K562 (cell line): ENCODE results near the gene ARHGAP42. TPM values are rescaled to one million over a fixed set of nuclear protein-coding genes. Genes with fewer than 3 reads are reported as not detected.
A peak's percentile ranks its signal among the peaks of the same experiment; 100 is the strongest.

Experiments
- ATAC-seq: fragments of 200-7000 bp; cut with Tn5 transposase; 3 replicates; pipeline ENCODE4 v1.9.1; 2020; ENCODE audit warnings: moderate library complexity
- BruUV-seq: library from RNA; stranded (reverse); fragments of 400-500 nt; replicated peaks from 2 replicates; lab custom pipeline; 2021; lab: Mats Ljungman, UMichigan
- CTCF ChIA-PET: fragments of 300-600 bp; formaldehyde crosslinking; extraction: SDS; loops from one replicate; lab custom pipeline; 2021; ENCODE audit warnings: low intra/inter-chr PET ratio; lab: Yijun Ruan, JAX
- POLR2A ChIA-PET: fragments of 300-600, 350-650 bp; sonication (Branson Sonifier 250); formaldehyde crosslinking; extraction: SDS; loops from one replicate; lab custom pipeline; 2021; ENCODE audit warnings: antibody characterized with exemption, inconsistent platforms; lab: Yijun Ruan, JAX
- DNase-seq, 4 experiments: peaks; one replicate each; pipeline versions ENCODE4 v3.0.0 to v3.0.0-alpha.2; 2011 to 2018; ENCODE audit warnings: low spot score in 3 of 4, mixed read lengths in 3 of 4; ENCODE audit errors: extremely low read depth in 1 of 4
- FAIRE-seq: peaks from 2 replicates; lab custom pipeline; 2011; peaks lifted over from hg19 to GRCh38; lab: Jason Lieb, UNC
- H2AFZ ChIP-seq: 2 replicates; pipeline ENCODE4 v1.6.0; 2011; ENCODE audit warnings: low read depth, low read length, control low read depth, inconsistent platforms
- H3K27ac ChIP-seq: fragments of 200-600 bp; 3 replicates; pipeline ENCODE4 v1.8.0; 2011; ENCODE audit warnings: low read depth, mild to moderate bottlenecking, control low read depth, inconsistent platforms, low read length, moderate library complexity, mixed read lengths; ENCODE audit errors: extremely low read depth
- H3K27me3 ChIP-seq, 2 experiments: fragments of 300-600 bp in 1 of 2; 2 replicates in 1 of 2; 3 replicates in 1 of 2; pipeline versions ENCODE4 v1.6.0 to v1.8.0; 2011; ENCODE audit warnings: inconsistent platforms in 2 of 2, low read length in 2 of 2, mild to moderate bottlenecking in 1 of 2, mixed read lengths in 1 of 2, moderate library complexity in 1 of 2; ENCODE audit not compliant: control insufficient read depth in 2 of 2, insufficient read depth in 2 of 2
- H3K36me3 ChIP-seq: fragments of 300-600 bp; 3 replicates; pipeline ENCODE4 v1.8.0; 2011; ENCODE audit warnings: mild to moderate bottlenecking, low read length, inconsistent platforms; ENCODE audit not compliant: control insufficient read depth, insufficient read depth
- H3K4me1 ChIP-seq, 2 experiments: fragments of 200-600 bp in 1 of 2; replicated peaks in 1 of 2; 2 replicates in 1 of 2; 3 replicates in 1 of 2; pipeline versions ENCODE4 v1.5.1 to v1.8.0; 2011; ENCODE audit warnings: inconsistent platforms in 2 of 2, low read length in 2 of 2, mild to moderate bottlenecking in 1 of 2, mixed read lengths in 1 of 2, moderate library complexity in 1 of 2; ENCODE audit not compliant: control insufficient read depth in 2 of 2, insufficient read depth in 2 of 2
- H3K4me2 ChIP-seq: 2 replicates; pipeline ENCODE4 v1.6.1; 2011; ENCODE audit warnings: low read length, control low read depth, inconsistent platforms, mixed read lengths; ENCODE audit not compliant: insufficient read depth
- H3K4me3 ChIP-seq: fragments of 200-600 bp; sonication (generic), shearing (Covaris generic); 2 replicates; pipeline ENCODE4 v1.5.1; 2016; ENCODE audit warnings: control low read depth, inconsistent platforms
- H3K79me2 ChIP-seq: fragments of 200-600 bp; 3 replicates; pipeline ENCODE4 v1.8.0; 2011; ENCODE audit warnings: low read length, inconsistent platforms; ENCODE audit not compliant: control insufficient read depth, insufficient read depth
- H3K9ac ChIP-seq, 2 experiments: 2 replicates each; pipeline versions ENCODE4 v1.6.0 to v1.6.1; 2011; ENCODE audit warnings: low read depth in 2 of 2, low read length in 2 of 2, control low read depth in 1 of 2, inconsistent platforms in 1 of 2, mild to moderate bottlenecking in 1 of 2, mixed read lengths in 1 of 2; ENCODE audit not compliant: insufficient read depth in 1 of 2
- H3K9me1 ChIP-seq: one replicate; pipeline ENCODE4 v1.6.0; 2011; ENCODE audit warnings: inconsistent platforms, mild to moderate bottlenecking, low read length, moderate library complexity; ENCODE audit not compliant: control insufficient read depth, insufficient read depth
- H3K9me3 ChIP-seq: replicated peaks from 2 replicates; pipeline ENCODE4 v1.5.1; 2011; ENCODE audit warnings: low read depth, low read length, inconsistent platforms; ENCODE audit not compliant: control insufficient read depth, insufficient read depth
- H4K20me1 ChIP-seq: replicated peaks from 2 replicates; pipeline ENCODE4 v1.6.1; 2011; ENCODE audit warnings: low read length, inconsistent platforms, mixed read lengths; ENCODE audit not compliant: control insufficient read depth, insufficient read depth
- BHLHE40 ChIP-seq: IDR thresholded peaks from 2 replicates; pipeline ENCODE4 v1.6.1; 2011; ENCODE audit warnings: low read length, improper control_type of control experiment
- CBX2 ChIP-seq: fragments of 200-600 bp; sonication (generic); IDR thresholded peaks from one replicate; pipeline ENCODE4 v1.6.1; 2012; ENCODE audit warnings: mild to moderate bottlenecking, low read length, inconsistent platforms; ENCODE audit not compliant: insufficient read depth, poor library complexity, severe bottlenecking
- CBX8 ChIP-seq: fragments of 200-600 bp; sonication (generic); IDR thresholded peaks from 2 replicates; pipeline ENCODE4 v1.6.1; 2012; ENCODE audit warnings: borderline replicate concordance, mixed run types, low read depth, mild to moderate bottlenecking, moderate library complexity, mixed read lengths, low read length, control low read depth, inconsistent platforms; ENCODE audit not compliant: poor library complexity, severe bottlenecking; ENCODE audit errors: extremely low read depth
- CREB1 ChIP-seq, 2 experiments: sonication (generic) in 1 of 2; formaldehyde crosslinking in 1 of 2; IDR thresholded peaks; 2 replicates each; pipeline versions ENCODE4 v1.6.1 to v1.8.0; 2012 to 2022; ENCODE audit warnings: inconsistent platforms in 1 of 2, mild to moderate bottlenecking in 1 of 2, missing genetic modification reagents in 1 of 2, moderate library complexity in 1 of 2
- CTBP1 ChIP-seq: fragments of 450-650 bp; IDR thresholded peaks from 2 replicates; pipeline ENCODE4 v1.6.1; 2016; ENCODE audit warnings: borderline replicate concordance
- CXXC5 ChIP-seq: fragments of 250-450 bp; sonication (Bioruptor Pico); IDR thresholded peaks from 2 replicates; pipeline ENCODE4 v1.8.0; 2022; ENCODE audit warnings: inconsistent platforms, mild to moderate bottlenecking, moderate library complexity
- HEY1 ChIP-seq: fragments of 250-450 bp; sonication (Bioruptor Pico); IDR thresholded peaks from 2 replicates; pipeline ENCODE4 v1.5.0; 2020; ENCODE audit warnings: mild to moderate bottlenecking, moderate library complexity, borderline replicate concordance
- MYC ChIP-seq, 2 experiments: fragments of 250-450 bp in 1 of 2; sonication (Bioruptor Pico) in 1 of 2; IDR thresholded peaks; 2 replicates each; pipeline versions ENCODE4 v1.5.1 to v1.6.1; 2012 to 2021; ENCODE audit warnings: low read depth in 2 of 2, borderline replicate concordance in 1 of 2, improper control_type of control experiment in 1 of 2, low read length in 1 of 2, mild to moderate bottlenecking in 1 of 2, moderate library complexity in 1 of 2
- PHF21A ChIP-seq: fragments of 450-650 bp; IDR thresholded peaks from 2 replicates; pipeline ENCODE4 v1.6.1; 2017; ENCODE audit warnings: low read depth, borderline replicate concordance
- SRF ChIP-seq, 2 experiments: fragments of 250-450, 450-650 bp in 1 of 2; sonication (Bioruptor Pico) in 1 of 2; sonication (generic) in 1 of 2; formaldehyde crosslinking; IDR thresholded peaks; 2 replicates each; pipeline versions ENCODE4 v1.5.0 to v1.5.1; 2020 to 2022; ENCODE audit warnings: mild to moderate bottlenecking in 1 of 2, missing genetic modification reagents in 1 of 2
- TCFL5 ChIP-seq: fragments of 250-450 bp; sonication (Bioruptor Pico); conservative IDR thresholded peaks from 2 replicates; pipeline ENCODE4 v1.6.1; 2021; ENCODE audit warnings: mild to moderate bottlenecking, moderate library complexity, matching md5 sums
- TGIF2 ChIP-seq: sonication (generic); formaldehyde crosslinking; IDR thresholded peaks from 2 replicates; pipeline ENCODE4 v1.8.1; 2022; ENCODE audit warnings: mild to moderate bottlenecking, missing genetic modification reagents, moderate library complexity
- WGBS: fragments of 100-300 bp; shearing (Covaris generic); methylation state at CpG from one replicate; pipeline ENCODE4 v1.1.6; 2016; ENCODE audit warnings: low coverage, mixed read lengths; ENCODE audit not compliant: insufficient coverage; ENCODE audit errors: missing lambda C conversion rate; 5-methylcytosine and 5-hydroxymethylcytosine counted together
- in situ Hi-C: fragments of 300-500 bp; cut with MboI; formaldehyde crosslinking; loops from 4 replicates; pipeline ENCODE4 v1.15.0; 2018; ENCODE audit warnings: inconsistent platforms, mixed read lengths
- intact Hi-C: fragments of 100-400 bp; cut with micrococcal nuclease; formaldehyde crosslinking; loops from 2 replicates; pipeline ENCODE4 v1.14.2; 2022
- polyA plus RNA-seq, 8 experiments: library from polyadenylated mRNA; depleted of rRNA in 4 of 8; stranded (reverse) in 5 of 8; unstranded in 3 of 8; fragments of >200 nt; fragmentation: Nextera tagmentation in 2 of 8; fragmentation: Illumina TruSeq in 1 of 8; extraction: Ambion mirVana in 2 of 8; extraction: Trizol in 1 of 8; gene quantifications; 2 replicates each; pipeline versions ENCODE4 v1.2.1 to v1.2.3, GENCODE V29; 2011 to 2014; ENCODE audit warnings: inconsistent platforms in 1 of 8, missing spikeins in 1 of 8
- total RNA-seq, 7 experiments: library from RNA; depleted of rRNA in 6 of 7; stranded (reverse); fragments of >200 nt in 6 of 7; fragmentation: Illumina TruSeq in 2 of 7; extraction: Trizol in 2 of 7; gene quantifications; 2 replicates each; pipeline versions ENCODE4 v1.2.1 to v1.2.3, GENCODE V29; 2011 to 2021; ENCODE audit warnings: low replicate concordance in 1 of 7
- TF ChIP-seq, protein P1 (sequence below), 2 experiments: fragments of 200-800 bp in 1 of 2; sonication (Bioruptor generic) in 1 of 2; sonication (generic) in 1 of 2; formaldehyde crosslinking in 1 of 2; IDR thresholded peaks in 1 of 2; conservative IDR thresholded peaks in 1 of 2; 2 replicates each; pipeline versions ENCODE4 v1.5.0 to v1.6.1; 2016 to 2020; ENCODE audit warnings: missing compliant biosample characterization in 1 of 2, missing genetic modification characterization in 1 of 2, missing genetic modification reagents in 1 of 2
- TF ChIP-seq, protein P2 (sequence below): fragments of 450-650 bp; IDR thresholded peaks from one replicate; pipeline ENCODE4 v1.6.1; 2018; ENCODE audit warnings: mild to moderate bottlenecking, moderate library complexity; ENCODE audit not compliant: partially characterized antibody
- TF ChIP-seq, protein P3 (sequence below): IDR thresholded peaks from 2 replicates; pipeline ENCODE4 v1.6.1; 2011; ENCODE audit not compliant: insufficient read length; ENCODE audit errors: extremely low read depth

ARHGAP42 gene
- total and polyA plus RNA-seq, 9 of the 15 experiments (the other 6 are each of a cell fraction or from before 2014, with no cell fraction given): 0.95 to 6.1 (median 2.4) TPM

DNA sequence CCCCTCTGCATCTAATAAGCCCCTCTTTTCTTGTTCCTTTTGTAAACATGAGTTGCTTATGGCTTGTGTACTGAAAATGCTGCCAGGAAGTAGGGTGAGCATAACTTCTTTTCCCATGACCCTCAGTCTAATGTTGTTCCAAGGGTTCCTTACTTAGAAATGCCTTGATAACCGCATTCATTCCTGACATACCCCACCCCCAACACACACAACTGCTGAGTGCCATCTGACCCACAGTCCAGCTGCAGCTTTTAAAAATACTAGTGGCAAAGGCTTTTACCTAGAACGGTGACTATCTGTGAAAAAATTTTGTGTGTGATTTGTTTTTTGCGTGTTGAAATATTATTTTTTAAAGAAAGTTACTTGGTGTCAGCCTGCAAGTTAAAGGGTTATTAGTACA lies 52.6 kb downstream of the ARHGAP42 start:
- no peaks in the 10 kb centered on the region for H4K20me1 ChIP-seq
- no TSS peak for BruUV-seq
- 0% methylated on average over 3 of the region's 3 CpGs for WGBS
- CTCF ChIA-PET: no interaction called here
- no peak for ATAC-seq
- H3K9me1 ChIP-seq: no peaks in the 10 kb centered on the region
- no peak overlapping the region for H3K27ac ChIP-seq
- no peaks in the 10 kb centered on the region for H3K9me3 ChIP-seq
- intact Hi-C loops (no loop called here), in situ Hi-C loops (no loop called here)
- no peak overlapping the region for H3K4me3 ChIP-seq
- H3K36me3 ChIP-seq: no peaks in the 10 kb centered on the region
- 0 out of 2 replicates have a peak overlapping the region, but pooled peaks have one; percentile 48 for H2AFZ ChIP-seq
- H3K79me2 ChIP-seq: no peaks in the 10 kb centered on the region
- no peak for FAIRE-seq
- no peak for DNase-seq
- no peaks in the 10 kb centered on the region for H3K27me3 ChIP-seq
- no peaks in the 10 kb centered on the region for H3K4me1 ChIP-seq
- POLR2A ChIA-PET: no interaction called here
- no peak overlapping the region for H3K4me2 ChIP-seq
- no peak overlapping the region for H3K9ac ChIP-seq
- TF ChIP-seq CXXC5 (CRISPR knock-in tag): no peak
- TF ChIP-seq CREB1 (IDR thresholded peaks at IDR 0.05): no peak
- TF ChIP-seq CREB1 (CRISPR knock-in tag; IDR thresholded peaks at IDR 0.05): no peak
- TF ChIP-seq SRF (CRISPR knock-in tag; IDR thresholded peaks at IDR 0.05): no peak
- no peak for TF ChIP-seq MYC (IDR thresholded peaks at IDR 0.05; ENCODE audit: low read depth, low read length)
- TF ChIP-seq MYC (CRISPR knock-in tag; IDR thresholded peaks at IDR 0.05; ENCODE audit: borderline replicate concordance, low read depth): no peak
- TF ChIP-seq, protein P1, sequence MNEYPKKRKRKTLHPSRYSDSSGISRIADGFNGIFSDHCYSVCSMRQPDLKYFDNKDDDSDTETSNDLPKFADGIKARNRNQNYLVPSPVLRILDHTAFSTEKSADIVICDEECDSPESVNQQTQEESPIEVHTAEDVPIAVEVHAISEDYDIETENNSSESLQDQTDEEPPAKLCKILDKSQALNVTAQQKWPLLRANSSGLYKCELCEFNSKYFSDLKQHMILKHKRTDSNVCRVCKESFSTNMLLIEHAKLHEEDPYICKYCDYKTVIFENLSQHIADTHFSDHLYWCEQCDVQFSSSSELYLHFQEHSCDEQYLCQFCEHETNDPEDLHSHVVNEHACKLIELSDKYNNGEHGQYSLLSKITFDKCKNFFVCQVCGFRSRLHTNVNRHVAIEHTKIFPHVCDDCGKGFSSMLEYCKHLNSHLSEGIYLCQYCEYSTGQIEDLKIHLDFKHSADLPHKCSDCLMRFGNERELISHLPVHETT (CRISPR knock-in tag; conservative IDR thresholded peaks at IDR 0.05 in 1 of 2, IDR thresholded peaks at IDR 0.05 in 1 of 2): no peak
- TF ChIP-seq CTBP1: no peak
- no peak for TF ChIP-seq PHF21A
- TF ChIP-seq, protein P2, sequence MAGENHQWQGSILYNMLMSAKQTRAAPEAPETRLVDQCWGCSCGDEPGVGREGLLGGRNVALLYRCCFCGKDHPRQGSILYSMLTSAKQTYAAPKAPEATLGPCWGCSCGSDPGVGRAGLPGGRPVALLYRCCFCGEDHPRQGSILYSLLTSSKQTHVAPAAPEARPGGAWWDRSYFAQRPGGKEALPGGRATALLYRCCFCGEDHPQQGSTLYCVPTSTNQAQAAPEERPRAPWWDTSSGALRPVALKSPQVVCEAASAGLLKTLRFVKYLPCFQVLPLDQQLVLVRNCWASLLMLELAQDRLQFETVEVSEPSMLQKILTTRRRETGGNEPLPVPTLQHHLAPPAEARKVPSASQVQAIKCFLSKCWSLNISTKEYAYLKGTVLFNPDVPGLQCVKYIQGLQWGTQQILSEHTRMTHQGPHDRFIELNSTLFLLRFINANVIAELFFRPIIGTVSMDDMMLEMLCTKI: no peak
- no peak for TF ChIP-seq BHLHE40
- no peak for TF ChIP-seq CBX8
- no peak for TF ChIP-seq TCFL5 (CRISPR knock-in tag)
- TF ChIP-seq, protein P3, sequence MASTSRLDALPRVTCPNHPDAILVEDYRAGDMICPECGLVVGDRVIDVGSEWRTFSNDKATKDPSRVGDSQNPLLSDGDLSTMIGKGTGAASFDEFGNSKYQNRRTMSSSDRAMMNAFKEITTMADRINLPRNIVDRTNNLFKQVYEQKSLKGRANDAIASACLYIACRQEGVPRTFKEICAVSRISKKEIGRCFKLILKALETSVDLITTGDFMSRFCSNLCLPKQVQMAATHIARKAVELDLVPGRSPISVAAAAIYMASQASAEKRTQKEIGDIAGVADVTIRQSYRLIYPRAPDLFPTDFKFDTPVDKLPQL: no peak
- TF ChIP-seq CBX2: no peak
- TF ChIP-seq TGIF2 (CRISPR knock-in tag): no peak
- TF ChIP-seq HEY1 (CRISPR knock-in tag): no peak
